CD14-positive monocyte (primary cell): ENCODE results near the gene ACAD8. TPM values are rescaled to one million over a fixed set of nuclear protein-coding genes. Genes with fewer than 3 reads are reported as not detected.

ENCODE experiments used
- DNase-seq, 3 donors: peaks; one replicate each; pipeline ENCODE4 v3.0.0-alpha.2; 2011 to 2022
- H2AFZ ChIP-seq: 2 replicates; pipeline ENCODE4 v1.6.0; 2012; ENCODE audit warnings: mild to moderate bottlenecking, low read depth, low read length, inconsistent platforms; ENCODE audit not compliant: insufficient read depth, poor library complexity, severe bottlenecking
- H3K27ac ChIP-seq, 2 donors: 1 replicate in 1 of 2; 2 replicates in 1 of 2; pipeline ENCODE4 v1.5.1; 2012 to 2013; ENCODE audit warnings: low read length in 2 of 2, control low read depth in 1 of 2, inconsistent platforms in 1 of 2, low read depth in 1 of 2, mild to moderate bottlenecking in 1 of 2
- H3K27me3 ChIP-seq, 2 donors: one replicate each; pipeline versions ENCODE4 v1.6.0 to v1.6.1; 2011 to 2013; ENCODE audit warnings: low read length in 2 of 2; ENCODE audit not compliant: control insufficient read depth in 2 of 2, insufficient read depth in 2 of 2
- H3K36me3 ChIP-seq, 2 donors: replicated peaks in 1 of 2; 1 replicate in 1 of 2; 2 replicates in 1 of 2; pipeline versions ENCODE4 v1.5.1 to v1.6.1; 2012 to 2013; ENCODE audit warnings: low read length in 2 of 2, control low read depth in 1 of 2, inconsistent platforms in 1 of 2, mild to moderate bottlenecking in 1 of 2; ENCODE audit not compliant: insufficient read depth in 2 of 2, control insufficient read depth in 1 of 2
- H3K4me1 ChIP-seq, 2 donors: 1 replicate in 1 of 2; 2 replicates in 1 of 2; pipeline versions ENCODE4 v1.5.1 to v1.6.1; 2012 to 2013; ENCODE audit warnings: low read length in 2 of 2, control low read depth in 1 of 2, inconsistent platforms in 1 of 2, mild to moderate bottlenecking in 1 of 2, moderate library complexity in 1 of 2; ENCODE audit not compliant: insufficient read depth in 2 of 2, control insufficient read depth in 1 of 2
- H3K4me2 ChIP-seq: replicated peaks from 2 replicates; pipeline ENCODE3; 2012; ENCODE audit warnings: low read length, moderate library complexity, mild to moderate bottlenecking; ENCODE audit not compliant: poor library complexity, severe bottlenecking; ENCODE audit errors: extremely low read depth
- H3K4me3 ChIP-seq, 3 experiments: fragments of 200-600 bp in 1 of 3; sonication (generic) in 1 of 3; replicated peaks in 1 of 3; 1 replicate in 2 of 3; 2 replicates in 1 of 3; pipeline ENCODE4 v1.5.1; 2011 to 2013; ENCODE audit warnings: low read length in 3 of 3, mild to moderate bottlenecking in 3 of 3, control low read depth in 2 of 3, low read depth in 2 of 3, inconsistent platforms in 1 of 3, moderate library complexity in 1 of 3
- H3K79me2 ChIP-seq: 2 replicates; pipeline ENCODE4 v1.6.0; 2012; ENCODE audit warnings: mild to moderate bottlenecking, control low read depth, inconsistent platforms, low read length, moderate library complexity; ENCODE audit not compliant: insufficient read depth
- H3K9ac ChIP-seq: 2 replicates; pipeline ENCODE4 v1.6.0; 2017; ENCODE audit warnings: low read length, mild to moderate bottlenecking; ENCODE audit not compliant: insufficient read depth, poor library complexity, severe bottlenecking
- H3K9me3 ChIP-seq, 2 donors: replicated peaks in 1 of 2; 1 replicate in 1 of 2; 2 replicates in 1 of 2; pipeline versions ENCODE4 v1.5.1 to v1.6.1; 2012 to 2013; ENCODE audit warnings: low read length in 2 of 2, control low read depth in 1 of 2; ENCODE audit not compliant: control insufficient read depth in 1 of 2, insufficient read depth in 1 of 2
- H4K20me1 ChIP-seq: 2 replicates; pipeline ENCODE4 v1.6.0; 2012; ENCODE audit warnings: mild to moderate bottlenecking, low read length, control low read depth, moderate library complexity; ENCODE audit not compliant: insufficient read depth
- H3K27ac Mint-ChIP-seq, 7 donors: one replicate each; pipeline ENCODE4 v1.8.0; 2020; ENCODE audit warnings: mild to moderate bottlenecking in 7 of 7, mixed read lengths in 7 of 7, moderate library complexity in 6 of 7, inconsistent platforms in 2 of 7
- H3K27me3 Mint-ChIP-seq, 3 donors: one replicate each; pipeline ENCODE4 v1.8.0; 2021 to 2022; ENCODE audit warnings: low read depth in 3 of 3, mild to moderate bottlenecking in 3 of 3, mixed read lengths in 3 of 3, moderate library complexity in 3 of 3, inconsistent platforms in 1 of 3
- H3K36me3 Mint-ChIP-seq, 2 donors: one replicate each; pipeline ENCODE4 v1.8.0; 2020; ENCODE audit warnings: mixed read lengths in 2 of 2, inconsistent platforms in 1 of 2, mild to moderate bottlenecking in 1 of 2
- H3K4me1 Mint-ChIP-seq: one replicate; pipeline ENCODE4 v1.8.0; 2020; ENCODE audit warnings: mild to moderate bottlenecking, mixed read lengths
- H3K4me3 Mint-ChIP-seq, 2 donors: one replicate each; pipeline ENCODE4 v1.8.0; 2020; ENCODE audit warnings: mild to moderate bottlenecking in 2 of 2, mixed read lengths in 2 of 2, moderate library complexity in 1 of 2
- H3K9me3 Mint-ChIP-seq, 7 donors: one replicate each; pipeline ENCODE4 v1.8.0; 2020 to 2022; ENCODE audit warnings: mixed read lengths in 7 of 7, mild to moderate bottlenecking in 6 of 7, moderate library complexity in 6 of 7, inconsistent platforms in 2 of 7
- CTCF ChIP-seq: fragments of 200-600 bp; IDR thresholded peaks from one replicate; pipeline ENCODE4 v1.8.0; 2022; ENCODE audit warnings: antibody characterized with exemption, mild to moderate bottlenecking
- WGBS: methylation state at CpG from one replicate; pipeline ENCODE4 v1.1.5; 2013; ENCODE audit warnings: missing lambda C conversion rate; ENCODE audit not compliant: insufficient coverage; 5-methylcytosine and 5-hydroxymethylcytosine counted together
- intact Hi-C, 2 donors: fragments of 100-400 bp; cut with micrococcal nuclease; formaldehyde crosslinking; loops; one replicate each; pipeline versions ENCODE4 v1.15.0 to v1.15.1; 2023
- polyA plus RNA-seq, 3 donors: library from polyadenylated mRNA; depleted of rRNA in 1 of 3; unstranded in 2 of 3; stranded (reverse) in 1 of 3; fragments of 300-500 nt in 2 of 3; fragments of >200 nt in 1 of 3; fragmentation: Illumina TruSeq in 2 of 3; gene quantifications; 1 replicate in 2 of 3; 2 replicates in 1 of 3; pipeline ENCODE4 v1.2.3, GENCODE V29; 2012 to 2021

The ACAD8 gene
- polyA plus RNA-seq, 3 donors, result 16.7 to 37.2 (median 19.3) TPM

GRCh38 chr11:134287561-134287960 lies 34.2 kb downstream of the ACAD8 start:
- Histone ChIP-seq H3K4me1 (no peaks in the 10 kb centered on the region), H3K36me3 (no peaks in the 10 kb centered on the region), H2AFZ (no peak overlapping the region), H3K4me2 (no peak overlapping the region), H3K4me3 (no peak overlapping the region), H3K9me3 (no peaks in the 10 kb centered on the region), H3K9ac (no peak overlapping the region), H3K27ac (no peak overlapping the region), H3K79me2 (no peaks in the 10 kb centered on the region), H4K20me1 (no peaks in the 10 kb centered on the region), H3K27me3 (peaks cover 0 to 4% of the 10 kb centered on the region in 2 donors)
- no peak for TF ChIP-seq CTCF
- intact Hi-C loops, result no loop called here
- DNase-seq, result no peak
- no peaks in the 10 kb centered on the region for H3K4me1 Mint-ChIP-seq
- peaks cover 18 to 36% (median 21%) of the 10 kb centered on the region in 3 donors for H3K27me3 Mint-ChIP-seq
- no peak overlapping the region for H3K4me3 Mint-ChIP-seq
- no peak overlapping the region for H3K27ac Mint-ChIP-seq
- peaks cover 0 to 4% (median 0%) of the 10 kb centered on the region in 7 donors for H3K9me3 Mint-ChIP-seq
- H3K36me3 Mint-ChIP-seq, result no peaks in the 10 kb centered on the region
- WGBS, result 92% methylated on average over 4 of the region's 12 CpGs

GRCh38 chr11:134288486-134288885 lies 35.1 kb downstream of the ACAD8 start:
- WGBS, result 94% methylated on average over 2 of the region's 13 CpGs
- H3K4me2 ChIP-seq, result no peak overlapping the region
- H3K27ac Mint-ChIP-seq, result no peak overlapping the region

More at GRCh38 chr11:134288486-134288885, 35.1 kb downstream of the ACAD8 start:
- no peak overlapping the region for H3K4me3 ChIP-seq
- H3K79me2 ChIP-seq, result no peaks in the 10 kb centered on the region
- peaks cover 0 to 2% of the 10 kb centered on the region in 2 donors for H3K27me3 ChIP-seq
- DNase-seq, result no peak
- no peak for TF ChIP-seq CTCF
- H3K4me3 Mint-ChIP-seq, result no peak overlapping the region
- H3K4me1 Mint-ChIP-seq, result no peaks in the 10 kb centered on the region
- H3K9me3 Mint-ChIP-seq, result peaks cover 0 to 4% (median 0%) of the 10 kb centered on the region in 7 donors
- no peaks in the 10 kb centered on the region for H3K4me1 ChIP-seq
- intact Hi-C loops, result no loop called here
- H3K9ac ChIP-seq, result no peak overlapping the region
- H4K20me1 ChIP-seq, result no peaks in the 10 kb centered on the region
- H3K9me3 ChIP-seq, result no peaks in the 10 kb centered on the region
- H2AFZ ChIP-seq, result no peak overlapping the region
- no peaks in the 10 kb centered on the region for H3K36me3 ChIP-seq
- peaks cover 17 to 34% (median 17%) of the 10 kb centered on the region in 3 donors for H3K27me3 Mint-ChIP-seq
- H3K27ac ChIP-seq, result no peak overlapping the region
- H3K36me3 Mint-ChIP-seq, result no peaks in the 10 kb centered on the region
